ENCODE results near the gene ZNF148. TPM values are rescaled to one million over a fixed set of nuclear protein-coding genes. Genes with fewer than 3 reads are reported as not detected.

ZNF148 gene
- total RNA-seq, 1 donor from 2014 or later, result 33.1 TPM

DNA sequence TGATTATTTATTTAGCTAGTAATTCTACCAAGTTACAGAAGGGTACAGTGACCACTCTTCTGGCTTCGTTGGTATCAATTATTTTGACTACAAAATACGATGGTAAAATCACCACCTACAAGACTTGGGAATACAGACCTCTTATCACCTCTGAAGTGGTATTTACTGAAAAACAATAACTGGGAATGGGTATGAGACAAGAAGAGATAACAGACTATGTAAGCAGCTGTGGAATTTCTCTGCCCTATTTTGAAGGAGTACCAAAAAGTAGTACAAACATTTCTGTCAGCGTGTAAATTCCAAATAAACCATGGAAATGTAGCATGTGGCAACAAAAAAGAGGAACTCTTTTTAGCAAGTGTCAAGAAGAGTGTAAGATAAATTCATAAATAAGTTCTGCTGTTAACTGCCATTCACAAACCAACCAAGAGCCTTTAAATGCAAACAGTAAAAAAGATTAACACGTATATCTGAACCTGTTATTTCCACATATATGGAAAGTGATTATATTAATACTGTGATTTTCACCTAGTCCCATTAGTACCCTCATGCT is 85.6 kb downstream of the ZNF148 start:
- no peak for DNase-seq (ENCODE audit: low spot score)

DNA sequence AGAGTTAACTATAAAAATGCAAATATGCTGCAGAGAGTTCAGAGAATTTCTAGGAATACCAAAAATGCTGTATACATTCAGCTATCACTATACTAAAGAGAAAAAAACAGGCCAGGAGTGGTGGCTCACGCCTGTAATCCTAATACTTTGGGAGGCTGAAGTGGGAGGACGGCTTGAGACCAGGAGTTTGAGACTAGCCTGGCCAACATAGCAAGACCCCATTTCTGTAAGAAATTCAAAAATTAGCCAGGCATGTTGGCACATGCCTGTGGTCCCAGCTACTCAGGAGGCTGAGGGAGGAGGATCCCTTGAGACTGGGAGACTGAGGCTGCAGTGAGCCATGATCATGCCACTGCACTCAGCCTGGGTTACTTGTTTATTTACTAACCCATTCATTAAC is 87.9 kb downstream of the ZNF148 start:
- DNase-seq (ENCODE audit: low spot score), result no peak

DNA sequence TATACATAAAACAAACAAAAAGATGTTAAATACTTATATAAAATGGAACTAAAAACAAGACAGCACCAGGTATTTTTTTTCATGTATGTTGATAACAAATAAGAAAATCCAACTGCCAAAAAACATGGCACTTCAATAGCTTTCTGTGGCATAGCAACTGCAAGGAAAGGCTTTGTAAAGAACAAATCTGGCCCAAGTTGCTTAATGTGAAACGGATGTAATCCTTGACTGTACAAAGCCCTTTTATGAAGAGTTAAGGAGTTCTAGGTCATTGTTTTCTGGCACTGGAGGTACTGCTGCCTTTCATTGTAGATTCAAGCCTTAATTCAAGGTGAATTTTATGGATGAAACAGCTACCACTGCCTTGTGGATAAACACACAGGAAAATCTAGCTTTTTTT is 93.7 kb downstream of the ZNF148 start:
- no peak for DNase-seq (ENCODE audit: low spot score)

DNA sequence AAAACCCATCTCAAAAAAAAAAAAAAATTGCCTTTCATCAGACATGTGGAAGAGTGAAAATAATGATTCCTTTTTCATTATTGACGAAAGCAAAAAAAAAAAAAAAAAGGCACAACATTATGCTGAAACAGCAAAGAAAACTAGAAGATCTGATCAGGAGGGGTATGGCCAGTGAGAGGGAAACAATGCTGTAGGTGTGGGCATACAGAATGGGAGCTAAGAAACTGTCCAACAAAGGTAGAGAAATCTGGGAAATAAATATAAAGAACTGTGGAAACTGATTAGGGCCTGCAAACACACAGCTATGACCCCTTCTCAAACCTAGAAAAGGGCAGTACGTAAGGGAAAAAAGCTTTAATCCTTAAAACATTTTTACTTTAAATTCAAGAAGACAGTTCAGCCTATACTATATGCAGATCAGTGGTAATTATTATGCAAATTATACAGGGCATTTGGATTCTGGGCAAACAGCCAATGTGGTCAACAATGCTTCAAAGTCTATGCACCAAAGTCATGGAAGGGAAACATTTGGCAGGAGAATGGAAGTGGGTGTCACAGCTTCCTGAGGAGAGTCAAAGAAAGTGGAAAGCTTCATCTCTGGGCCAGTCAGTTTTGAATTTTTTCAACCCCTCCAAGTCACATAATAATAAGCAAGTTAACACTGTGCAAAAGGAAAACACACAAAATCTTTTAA is 94.3 kb downstream of the ZNF148 start:
- DNase-seq (ENCODE audit: low spot score), result no peak

DNA sequence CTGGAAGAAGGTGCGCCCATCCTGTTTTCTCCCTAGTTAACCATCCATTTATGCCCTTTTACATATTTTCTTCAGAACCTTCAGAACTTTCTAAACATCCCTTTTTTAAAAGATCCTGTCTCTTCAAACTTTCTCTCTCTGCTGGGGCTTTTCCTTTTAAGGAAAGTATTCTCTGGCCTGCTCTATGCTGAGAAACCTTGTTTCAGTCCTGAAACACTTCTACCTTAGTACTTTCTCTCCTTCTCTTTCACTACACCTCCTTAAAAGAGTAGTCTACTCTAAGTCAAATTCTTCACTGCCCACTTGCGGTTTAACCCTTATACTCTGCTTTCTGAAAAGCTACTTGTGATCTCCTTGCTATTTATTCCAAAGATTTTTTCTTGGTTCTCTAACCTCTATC is 97.0 kb downstream of the ZNF148 start:
- no peak for DNase-seq (ENCODE audit: low spot score)

DNA sequence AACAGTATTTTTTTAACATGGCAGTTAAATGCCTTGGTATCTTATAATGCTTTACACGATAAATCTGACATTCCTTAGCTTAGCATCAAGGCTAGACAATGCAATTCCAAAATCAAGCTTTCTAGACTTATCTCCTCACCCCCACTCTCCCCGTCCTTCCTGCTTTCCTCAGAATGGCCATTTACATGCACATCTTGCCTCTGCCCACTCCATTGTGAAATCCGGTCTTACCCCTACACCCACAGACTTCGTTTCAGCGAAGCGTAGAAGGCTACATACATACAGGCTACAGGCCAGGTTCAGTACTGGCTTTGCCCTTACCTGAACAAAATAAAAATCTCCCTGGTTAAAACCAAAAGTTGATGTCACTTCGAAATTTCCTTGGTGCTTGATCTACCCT is 104.0 kb downstream of the ZNF148 start:
- DNase-seq (ENCODE audit: low spot score), result no peak

DNA sequence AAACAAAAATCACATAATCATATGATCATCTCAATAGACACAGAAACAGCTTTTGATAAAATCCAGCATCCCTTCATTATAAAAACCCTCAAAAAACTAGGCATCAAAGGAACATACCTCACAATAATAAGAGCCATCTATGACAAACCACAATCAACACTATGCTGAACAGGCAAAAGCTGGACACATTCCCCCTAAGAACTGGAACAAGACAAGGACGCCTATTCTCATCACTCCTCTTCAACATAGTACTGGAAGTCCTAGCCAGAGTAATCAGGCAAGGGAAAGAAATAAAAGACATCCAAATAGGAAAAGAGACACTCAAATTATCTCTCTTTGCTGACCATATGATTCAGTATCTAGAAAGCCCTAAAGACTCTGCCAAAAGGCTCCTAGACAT is 107.7 kb downstream of the ZNF148 start:
- no peak for DNase-seq (ENCODE audit: low spot score)

DNA sequence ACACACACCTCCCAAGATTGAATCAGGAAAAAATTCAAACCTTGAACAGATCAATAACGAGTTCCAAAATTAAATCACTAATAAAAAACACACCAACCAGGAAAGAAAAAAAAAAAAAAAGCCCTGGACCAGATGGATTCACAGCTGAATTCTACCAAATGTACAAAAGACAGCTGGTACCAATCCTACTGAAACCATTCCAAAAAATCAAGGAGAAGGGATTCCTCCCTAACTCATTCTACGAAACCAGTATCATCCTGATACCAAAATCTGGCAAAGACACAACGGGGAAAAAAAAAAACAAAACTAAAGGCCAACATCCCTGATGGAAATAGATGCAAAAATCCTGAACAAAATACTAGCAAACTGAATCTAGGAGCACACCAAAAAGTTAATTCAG is 108.2 kb downstream of the ZNF148 start:
- no peak for DNase-seq (ENCODE audit: low spot score)

DNA sequence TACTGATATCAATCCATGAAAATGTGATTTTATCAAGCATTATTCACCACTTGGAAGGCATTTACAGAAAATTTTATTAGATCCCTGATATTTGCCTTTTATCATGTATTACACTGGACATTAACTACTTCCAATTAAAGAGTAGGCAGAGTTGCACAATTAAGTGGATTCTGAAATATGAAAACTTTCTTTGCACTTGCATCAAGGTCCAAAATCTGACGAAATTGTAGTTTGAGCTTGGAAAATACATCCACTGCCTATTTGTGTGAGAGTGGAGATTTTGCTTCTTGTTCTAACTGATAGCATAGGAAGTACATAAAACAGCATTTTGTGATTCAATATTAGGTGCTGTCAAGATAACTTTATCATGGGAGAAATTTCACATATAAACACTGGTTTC is 113.0 kb downstream of the ZNF148 start:
- no peak for DNase-seq (ENCODE audit: low spot score)

DNA sequence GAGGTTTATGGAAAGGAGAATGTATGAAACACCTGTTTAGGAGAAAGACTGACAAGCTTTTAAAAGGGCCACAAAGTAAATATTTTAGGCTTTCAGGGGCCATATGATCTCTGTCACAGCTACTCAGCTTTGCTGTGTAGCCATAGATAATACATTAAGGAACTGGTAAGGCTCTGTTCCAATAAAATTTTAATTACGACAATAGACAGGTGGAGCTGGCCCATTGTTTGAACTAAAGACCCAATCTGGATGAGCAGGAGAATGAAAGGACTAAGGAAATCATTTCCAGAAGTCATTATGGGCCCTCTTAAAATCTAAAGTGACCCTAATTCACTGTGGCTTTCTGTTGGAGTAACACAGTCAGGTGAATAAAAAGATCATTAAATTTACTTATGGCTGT is 114.1 kb downstream of the ZNF148 start:
- no peak for DNase-seq (ENCODE audit: low spot score)

DNA sequence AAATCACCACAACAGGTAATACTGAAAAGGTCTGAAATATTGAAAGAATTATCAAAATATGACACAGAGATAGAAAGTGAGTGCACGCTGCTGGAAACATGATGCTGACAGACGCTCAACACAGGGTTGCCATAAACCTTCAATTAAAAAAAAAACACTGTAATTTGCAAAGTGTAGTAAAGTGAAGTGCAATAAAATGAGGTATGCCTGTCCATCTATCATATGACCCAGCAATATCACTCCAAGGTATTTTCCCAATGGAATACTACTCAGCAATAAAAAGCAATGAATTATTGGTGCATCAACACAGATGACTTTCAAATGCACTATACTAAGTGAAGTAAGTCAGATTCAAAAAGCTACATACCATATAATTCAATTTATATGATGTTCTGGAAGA is 115.0 kb downstream of the ZNF148 start:
- DNase-seq (ENCODE audit: low spot score), result no peak

DNA sequence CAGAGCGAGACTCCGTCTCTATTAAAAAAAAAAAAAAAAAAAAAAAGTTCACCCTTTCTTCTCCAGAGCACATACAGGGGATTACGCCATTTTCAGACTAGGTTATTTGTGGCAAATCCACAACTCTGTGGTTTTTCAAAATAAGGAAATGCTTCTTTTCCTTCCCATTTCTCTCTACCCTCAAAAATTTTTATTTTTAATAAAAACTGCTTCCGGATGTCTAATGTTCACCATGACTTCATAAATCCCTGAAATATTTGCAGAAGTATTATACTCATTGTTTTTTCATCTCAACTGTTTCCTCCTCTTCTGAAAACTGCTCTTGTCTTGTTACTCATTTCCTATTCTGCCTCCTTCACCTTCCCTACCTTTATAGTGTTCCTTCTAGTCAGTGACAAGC is 117.6 kb downstream of the ZNF148 start:
- no peak for DNase-seq (ENCODE audit: low spot score)

DNA sequence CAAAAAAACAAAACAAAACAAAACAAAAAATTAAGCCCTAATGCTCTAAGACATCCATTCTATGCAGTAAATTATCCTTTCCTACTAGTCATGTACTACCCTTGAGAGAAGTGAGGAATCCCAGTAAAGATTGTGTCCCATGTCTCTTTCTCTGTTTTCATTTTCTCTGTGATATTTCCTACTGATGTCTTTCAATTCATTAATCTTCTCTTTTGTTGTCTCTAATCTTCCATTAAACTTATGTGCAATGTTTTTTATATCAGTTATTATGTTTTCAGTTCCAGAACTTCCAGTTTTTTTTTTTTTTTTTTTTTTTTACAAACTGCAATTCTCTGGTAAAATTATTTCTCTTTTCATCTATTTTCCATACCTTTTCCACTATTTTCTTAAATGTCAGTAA is 118.5 kb downstream of the ZNF148 start:
- DNase-seq (ENCODE audit: low spot score), result no peak

DNA sequence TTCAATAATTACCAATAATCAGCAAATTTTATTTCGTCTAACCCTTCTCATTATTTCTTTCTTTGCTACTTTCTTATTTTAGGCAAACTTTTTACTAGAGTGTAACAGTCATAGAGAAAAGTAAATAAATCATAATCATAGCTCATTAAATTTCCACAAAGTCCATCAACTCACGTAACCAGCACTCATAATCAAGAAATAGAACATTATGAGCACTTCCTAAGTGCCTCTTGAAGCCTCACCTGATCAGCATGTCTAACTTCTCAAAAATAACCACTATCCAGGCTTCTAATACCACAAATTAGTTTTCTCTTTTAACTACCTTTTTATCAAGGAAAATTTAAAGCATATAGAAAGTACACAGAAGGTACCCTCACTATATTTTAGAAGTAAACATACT is 124.2 kb downstream of the ZNF148 start:
- DNase-seq (ENCODE audit: low spot score), result no peak

DNA sequence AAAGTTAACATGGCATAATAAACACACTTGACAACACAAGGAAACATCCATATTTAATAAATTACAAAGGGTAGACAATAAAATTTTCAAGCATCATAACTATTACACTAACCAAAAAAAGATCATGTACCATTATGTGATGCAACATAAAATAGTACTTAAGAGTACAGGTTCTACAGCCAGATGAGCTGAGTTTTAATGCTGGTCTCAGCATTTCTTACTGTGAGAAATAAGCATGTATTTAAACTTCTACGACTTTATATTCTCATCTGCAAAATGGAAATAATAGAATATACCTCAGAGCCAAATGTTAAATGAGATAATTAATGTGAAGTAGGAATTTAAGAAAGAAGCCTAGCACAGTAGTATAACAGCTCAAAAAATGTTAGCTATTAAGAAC is 128.9 kb downstream of the ZNF148 start:
- DNase-seq (ENCODE audit: low spot score), result no peak

DNA sequence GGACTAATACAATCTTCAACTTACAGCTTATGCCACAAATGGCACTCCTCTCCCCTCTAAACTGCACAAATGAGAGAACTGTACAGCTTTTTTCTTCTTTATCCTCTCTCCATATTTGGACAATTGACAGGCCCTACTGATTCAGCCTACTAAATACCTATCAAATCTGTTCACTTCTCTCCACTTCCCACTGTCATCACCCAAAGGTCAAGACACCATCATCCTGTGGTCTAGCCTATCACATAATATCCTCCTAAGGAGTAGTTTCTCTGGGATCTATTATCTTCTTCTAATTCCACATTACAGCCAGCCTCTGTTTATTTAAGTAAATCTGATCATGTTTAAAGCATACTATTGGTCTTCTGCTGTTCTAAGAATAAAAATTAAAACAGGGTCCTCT is 129.6 kb downstream of the ZNF148 start:
- DNase-seq (ENCODE audit: low spot score), result no peak

DNA sequence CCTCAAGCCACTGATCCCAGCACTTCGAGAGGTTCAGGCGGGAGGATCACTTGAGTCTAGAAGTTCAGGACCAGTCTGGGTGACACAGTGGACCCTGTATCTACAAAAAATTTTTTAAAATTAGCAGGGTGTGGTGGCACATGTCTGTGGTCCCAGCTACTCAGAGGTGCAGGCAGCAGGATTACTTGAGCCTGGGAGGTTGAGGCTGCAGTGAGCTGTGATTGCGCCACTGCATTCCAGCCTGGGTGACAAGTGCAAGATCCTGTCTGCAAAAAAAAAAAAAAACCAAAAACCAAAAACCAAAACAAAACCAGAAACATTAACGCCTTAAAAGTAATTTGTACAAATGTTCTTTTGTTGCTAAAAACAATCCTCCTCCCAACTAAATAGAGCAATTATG is 134.6 kb downstream of the ZNF148 start:
- DNase-seq (ENCODE audit: low spot score), result no peak

DNA sequence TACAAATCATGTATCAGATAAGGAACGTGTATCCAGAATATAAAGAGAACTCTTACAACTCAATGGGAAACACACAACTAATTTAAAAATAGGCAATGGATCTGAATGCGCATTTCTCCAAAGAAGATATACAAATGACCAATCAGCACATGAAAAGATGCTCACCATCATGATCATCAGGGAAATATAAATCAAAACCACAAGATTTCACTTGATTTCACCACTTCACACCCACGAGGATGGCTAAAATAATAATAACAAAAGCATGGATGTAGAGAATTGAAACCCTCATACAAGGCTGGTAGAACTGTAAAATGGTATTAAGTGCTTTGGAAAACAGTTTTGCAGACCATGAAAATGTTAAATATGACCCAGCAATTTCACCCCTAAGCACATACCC is 135.9 kb downstream of the ZNF148 start:
- no peak for DNase-seq (ENCODE audit: low spot score)

DNA sequence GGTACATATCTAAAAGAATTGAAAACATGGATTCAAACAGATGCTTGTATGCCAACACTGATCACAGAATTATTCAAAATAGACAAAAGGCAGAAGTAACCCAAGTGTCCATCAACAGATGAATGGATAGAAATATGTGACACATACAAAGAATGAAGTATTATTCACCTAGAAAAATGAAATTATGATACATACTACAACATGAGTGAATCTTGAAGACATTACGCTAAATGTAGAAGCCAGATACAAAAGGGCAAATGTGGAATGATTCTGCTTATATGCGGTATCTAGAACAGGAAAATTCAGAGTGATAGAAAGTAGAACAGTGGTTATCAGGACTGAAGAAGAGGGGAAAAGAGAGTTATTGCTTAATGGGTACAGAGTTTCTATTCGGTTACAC is 136.4 kb downstream of the ZNF148 start:
- no peak for DNase-seq (ENCODE audit: low spot score)

DNA sequence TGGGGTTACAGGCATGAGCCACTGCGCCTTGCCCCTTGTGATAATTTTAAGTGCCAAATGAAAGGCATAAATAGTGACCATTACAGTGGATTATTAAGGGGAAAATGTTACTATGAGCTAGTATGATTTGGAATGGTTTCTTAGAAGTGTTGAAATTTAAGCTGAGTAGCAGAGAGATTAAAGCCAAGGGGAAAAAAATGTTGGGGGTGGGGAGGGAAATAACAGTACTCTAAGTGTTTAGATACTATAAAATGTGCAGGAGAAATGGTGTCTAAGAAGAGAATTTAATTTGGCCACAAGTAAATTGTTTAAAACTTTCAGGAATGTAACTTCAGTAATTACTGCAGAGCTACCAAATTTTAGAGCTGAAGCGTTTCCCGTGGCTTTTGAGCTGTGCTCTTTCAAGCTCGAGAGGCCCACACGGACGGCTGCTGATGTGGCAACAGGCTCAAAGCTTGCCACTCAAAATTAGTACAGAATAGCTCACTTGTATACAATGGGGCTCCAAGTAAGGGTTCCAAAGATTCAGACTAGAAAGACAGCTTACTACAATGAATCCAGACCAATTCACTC is 138.7 kb downstream of the ZNF148 start:
- no peak for DNase-seq (ENCODE audit: low spot score)

DNA sequence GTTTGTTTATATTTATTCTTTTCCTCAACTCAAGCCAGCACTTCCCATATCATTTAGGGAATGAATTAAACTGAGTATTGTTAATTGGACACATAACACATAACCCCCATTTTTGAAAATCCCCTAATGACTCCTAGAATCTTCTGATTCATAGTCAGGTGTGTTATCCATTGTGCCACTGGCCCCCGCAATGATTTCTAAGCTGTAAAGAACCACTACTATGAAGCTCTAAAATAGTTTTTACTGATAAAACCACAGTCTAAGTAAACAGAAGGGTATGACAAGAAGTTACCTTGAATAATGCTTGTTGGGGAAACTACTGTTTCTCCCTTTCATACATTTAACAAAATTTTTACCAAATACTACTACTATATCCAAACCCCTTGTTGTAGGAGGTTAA is 140.3 kb downstream of the ZNF148 start:
- DNase-seq (ENCODE audit: low spot score), result no peak

DNA sequence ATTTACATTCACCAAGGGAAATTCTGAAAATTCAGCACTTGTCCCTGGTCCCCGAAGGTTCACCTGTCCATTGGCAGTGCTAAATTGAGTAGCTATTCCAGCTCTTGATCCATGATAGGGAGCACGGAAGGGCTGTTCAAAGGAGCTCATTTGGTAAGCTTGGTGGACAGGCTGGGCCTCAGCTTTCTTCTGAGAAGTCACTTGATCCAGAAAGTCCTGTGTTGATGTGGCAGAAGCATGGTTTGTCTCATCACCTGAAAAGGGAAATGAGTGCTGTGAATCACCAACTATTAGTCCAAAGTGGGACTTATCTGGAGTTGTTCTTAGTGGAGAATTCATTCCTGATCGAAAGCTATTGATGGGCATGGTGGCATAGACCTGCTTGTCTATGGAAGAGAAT is 142.7 kb downstream of the ZNF148 start:
- no peak for DNase-seq (ENCODE audit: low spot score)

DNA sequence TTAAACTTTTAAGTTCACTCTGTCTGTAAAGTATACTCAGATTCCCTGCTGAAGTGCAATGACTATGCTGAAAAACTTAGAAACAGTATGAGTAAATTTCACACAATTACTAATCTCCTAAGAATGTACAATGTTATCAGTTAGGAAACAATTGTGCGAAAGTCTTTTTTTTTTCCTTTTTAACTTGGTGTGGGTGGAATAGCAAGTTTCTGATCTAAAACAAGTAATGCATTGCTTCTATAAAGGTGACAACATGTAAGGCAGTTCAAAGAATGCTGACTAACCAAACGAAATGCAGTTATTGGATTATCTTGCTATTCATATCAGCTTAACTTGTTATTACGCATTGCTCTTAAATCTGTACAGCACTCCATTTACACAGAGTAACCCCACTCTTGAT is 143.2 kb downstream of the ZNF148 start:
- no peak for DNase-seq (ENCODE audit: low spot score)
